CD8-positive, alpha-beta memory T cell (primary cell): ENCODE measurements around the gene RIMS1. TPM values are rescaled to one million over a fixed set of nuclear protein-coding genes. Genes with fewer than 3 reads are reported as not detected.

Source experiments
- CTCF ChIA-PET: fragments of 350-600 bp; sonication (Branson Sonifier 250); formaldehyde crosslinking; loops from one replicate; lab custom pipeline; 2021; ENCODE audit warnings: antibody characterized with exemption; lab: Charles Lee
- POLR2A ChIA-PET: fragments of 350-600 bp; sonication (Branson Sonifier 250); formaldehyde crosslinking; loops from one replicate; lab custom pipeline; 2021; ENCODE audit warnings: antibody characterized with exemption; lab: Charles Lee
- DNase-seq, 5 donors: peaks; one replicate each; pipeline versions ENCODE4 v3.0.0 to v3.0.0-alpha.2; 2020 to 2022; ENCODE audit warnings: mixed read lengths in 1 of 5
- H3K27ac ChIP-seq: one replicate; pipeline ENCODE4 v1.7.0; 2013; ENCODE audit warnings: low read depth, mild to moderate bottlenecking, low read length, moderate library complexity
- H3K27me3 ChIP-seq: 2 replicates; pipeline ENCODE4 v1.7.0; 2013; ENCODE audit warnings: low read length, mild to moderate bottlenecking; ENCODE audit not compliant: insufficient read depth, poor library complexity, severe bottlenecking
- H3K36me3 ChIP-seq: 2 replicates; pipeline ENCODE4 v1.7.0; 2013; ENCODE audit warnings: mild to moderate bottlenecking, low read length, moderate library complexity; ENCODE audit not compliant: insufficient read depth
- H3K4me1 ChIP-seq: 2 replicates; pipeline ENCODE4 v1.7.0; 2013; ENCODE audit warnings: mild to moderate bottlenecking, low read length, moderate library complexity; ENCODE audit not compliant: insufficient read depth
- H3K4me3 ChIP-seq: 2 replicates; pipeline ENCODE4 v1.7.0; 2013; ENCODE audit warnings: mild to moderate bottlenecking, low read length
- H3K9me3 ChIP-seq: 2 replicates; pipeline ENCODE4 v1.7.0; 2013; ENCODE audit warnings: mild to moderate bottlenecking, low read length
- H3K27ac Mint-ChIP-seq, 8 donors: one replicate each; pipeline ENCODE4 v1.8.0; 2020 to 2021; ENCODE audit warnings: mixed read lengths in 8 of 8, mild to moderate bottlenecking in 6 of 8, inconsistent platforms in 3 of 8, moderate library complexity in 3 of 8
- H3K27me3 Mint-ChIP-seq, 2 donors: one replicate each; pipeline ENCODE4 v1.8.0; 2020 to 2021; ENCODE audit warnings: mixed read lengths in 2 of 2, mild to moderate bottlenecking in 1 of 2, moderate library complexity in 1 of 2
- H3K36me3 Mint-ChIP-seq, 3 donors: one replicate each; pipeline ENCODE4 v1.8.0; 2020 to 2021; ENCODE audit warnings: mixed read lengths in 3 of 3, inconsistent platforms in 1 of 3, mild to moderate bottlenecking in 1 of 3
- H3K4me1 Mint-ChIP-seq, 3 donors: one replicate each; pipeline ENCODE4 v1.8.0; 2020 to 2021; ENCODE audit warnings: mixed read lengths in 3 of 3, inconsistent platforms in 1 of 3, mild to moderate bottlenecking in 1 of 3
- H3K4me3 Mint-ChIP-seq, 7 donors: one replicate each; pipeline ENCODE4 v1.8.0; 2020 to 2021; ENCODE audit warnings: mixed read lengths in 7 of 7, mild to moderate bottlenecking in 6 of 7, moderate library complexity in 4 of 7, inconsistent platforms in 2 of 7
- H3K9me3 Mint-ChIP-seq, 5 donors: one replicate each; pipeline ENCODE4 v1.8.0; 2020 to 2022; ENCODE audit warnings: mixed read lengths in 5 of 5, mild to moderate bottlenecking in 3 of 5, moderate library complexity in 2 of 5, inconsistent platforms in 1 of 5
- polyA plus RNA-seq: library from polyadenylated mRNA; unstranded; fragments of 300-500 nt; fragmentation: Illumina TruSeq; gene quantifications from one replicate; pipeline ENCODE4 v1.2.3, GENCODE V29; 2021
- total RNA-seq, 2 experiments: library from RNA; stranded (reverse); gene quantifications; one replicate each; pipeline ENCODE4 v1.2.3, GENCODE V29; 2021

Gene RIMS1
- total and polyA plus RNA-seq, 3 experiments from 2014 or later = not detected

GRCh38 chr6:72262254-72262653 is 375.9 kb downstream of the RIMS1 start:
- no peak overlapping the region for H3K27ac Mint-ChIP-seq
- H3K4me1 Mint-ChIP-seq = no peaks in the 10 kb centered on the region
- H3K4me1 ChIP-seq = no peaks in the 10 kb centered on the region
- H3K9me3 Mint-ChIP-seq = peaks cover 0 to 2% (median 0%) of the 10 kb centered on the region in 5 donors
- ChIA-PET CTCF (no interaction called here), POLR2A (no interaction called here)
- no peak overlapping the region for H3K4me3 ChIP-seq
- no peaks in the 10 kb centered on the region for H3K27me3 ChIP-seq
- H3K4me3 Mint-ChIP-seq = no peak overlapping the region
- no peak overlapping the region for H3K27ac ChIP-seq
- H3K27me3 Mint-ChIP-seq = no peaks in the 10 kb centered on the region
- no peaks in the 10 kb centered on the region for H3K36me3 ChIP-seq
- H3K9me3 ChIP-seq = no peaks in the 10 kb centered on the region
- DNase-seq = no peak
- no peaks in the 10 kb centered on the region for H3K36me3 Mint-ChIP-seq

GRCh38 chr6:72267470-72267869 is 381.1 kb downstream of the RIMS1 start:
- H3K36me3 ChIP-seq = no peaks in the 10 kb centered on the region
- no peak overlapping the region for H3K4me3 ChIP-seq
- no peaks in the 10 kb centered on the region for H3K27me3 Mint-ChIP-seq
- H3K36me3 Mint-ChIP-seq = no peaks in the 10 kb centered on the region
- no peak overlapping the region for H3K27ac Mint-ChIP-seq
- ChIA-PET CTCF (no interaction called here), POLR2A (no interaction called here)
- no peaks in the 10 kb centered on the region for H3K9me3 ChIP-seq
- no peaks in the 10 kb centered on the region for H3K4me1 Mint-ChIP-seq
- DNase-seq = no peak
- H3K27ac ChIP-seq = no peak overlapping the region
- no peaks in the 10 kb centered on the region for H3K27me3 ChIP-seq
- H3K4me1 ChIP-seq = no peaks in the 10 kb centered on the region
- no peak overlapping the region for H3K4me3 Mint-ChIP-seq
- peaks cover 0 to 2% (median 0%) of the 10 kb centered on the region in 5 donors for H3K9me3 Mint-ChIP-seq

DNA sequence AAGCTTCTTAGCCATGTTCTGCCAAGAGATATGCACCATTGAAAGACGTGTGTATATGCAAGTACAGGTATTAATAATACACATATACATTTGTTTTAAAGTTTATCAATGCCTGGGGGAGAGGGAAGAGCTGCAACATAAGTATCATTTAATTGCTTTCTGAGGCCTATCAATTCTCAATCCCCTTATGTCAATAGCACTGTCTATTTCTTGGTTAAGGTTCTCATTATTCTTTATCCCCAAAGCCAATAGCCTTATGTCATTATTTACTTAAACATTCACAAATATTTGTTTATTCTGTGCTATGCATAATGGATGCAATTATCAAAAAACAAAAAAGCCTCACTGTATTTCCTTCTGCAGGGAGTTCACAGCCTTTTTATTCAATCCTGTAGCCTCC is 385.2 kb downstream of the RIMS1 start:
- POLR2A ChIA-PET = no interaction called here
- H3K27me3 Mint-ChIP-seq = no peaks in the 10 kb centered on the region
- H3K4me1 Mint-ChIP-seq = no peaks in the 10 kb centered on the region
- H3K4me3 Mint-ChIP-seq = no peak overlapping the region
- no peaks in the 10 kb centered on the region for H3K36me3 Mint-ChIP-seq
- no peaks in the 10 kb centered on the region for H3K9me3 ChIP-seq
- no peak overlapping the region for H3K27ac Mint-ChIP-seq
- H3K36me3 ChIP-seq = no peaks in the 10 kb centered on the region
- H3K4me3 ChIP-seq = no peak overlapping the region
- H3K9me3 Mint-ChIP-seq = no peaks in the 10 kb centered on the region
- DNase-seq = no peak
- no peak overlapping the region for H3K27ac ChIP-seq
- CTCF ChIA-PET = no interaction called here
- no peaks in the 10 kb centered on the region for H3K4me1 ChIP-seq
- no peaks in the 10 kb centered on the region for H3K27me3 ChIP-seq

DNA sequence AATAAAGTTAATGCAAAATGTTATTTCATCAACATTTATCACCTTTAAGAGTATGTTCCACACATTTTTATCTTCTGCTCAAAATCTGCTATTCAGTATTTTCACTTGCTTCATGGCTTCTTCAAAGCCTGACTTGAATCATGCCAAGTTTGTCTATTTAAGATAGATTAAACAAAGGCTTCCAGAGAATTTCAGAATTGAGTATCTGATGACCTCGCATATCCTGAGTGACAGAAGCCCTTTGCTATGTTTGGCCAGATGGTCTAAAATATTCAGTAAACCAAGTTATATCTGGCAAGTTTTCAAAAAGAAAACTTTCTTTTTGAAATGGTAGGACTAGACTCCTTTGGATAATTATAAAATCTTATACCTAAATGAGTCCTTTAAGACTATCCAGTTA is 386.6 kb downstream of the RIMS1 start:
- no peaks in the 10 kb centered on the region for H3K4me1 Mint-ChIP-seq
- H3K4me3 ChIP-seq = no peak overlapping the region
- H3K36me3 Mint-ChIP-seq = no peaks in the 10 kb centered on the region
- H3K27ac ChIP-seq = no peak overlapping the region
- DNase-seq = no peak
- no peaks in the 10 kb centered on the region for H3K4me1 ChIP-seq
- CTCF ChIA-PET = no interaction called here
- no peaks in the 10 kb centered on the region for H3K27me3 Mint-ChIP-seq
- POLR2A ChIA-PET = no interaction called here
- H3K27ac Mint-ChIP-seq = no peak overlapping the region
- no peaks in the 10 kb centered on the region for H3K9me3 Mint-ChIP-seq
- H3K4me3 Mint-ChIP-seq = no peak overlapping the region
- H3K9me3 ChIP-seq = no peaks in the 10 kb centered on the region
- H3K27me3 ChIP-seq = no peaks in the 10 kb centered on the region
- no peaks in the 10 kb centered on the region for H3K36me3 ChIP-seq

GRCh38 chr6:72275888-72276287 is 389.5 kb downstream of the RIMS1 start:
- no peak overlapping the region for H3K27ac ChIP-seq
- POLR2A ChIA-PET = no interaction called here
- H3K27me3 ChIP-seq = no peaks in the 10 kb centered on the region
- Mint-ChIP-seq H3K36me3 (no peaks in the 10 kb centered on the region), H3K4me1 (no peaks in the 10 kb centered on the region), H3K9me3 (no peaks in the 10 kb centered on the region), H3K4me3 (no peak overlapping the region), H3K27me3 (no peaks in the 10 kb centered on the region), H3K27ac (no peak overlapping the region)
- H3K4me3 ChIP-seq = no peak overlapping the region
- no peaks in the 10 kb centered on the region for H3K9me3 ChIP-seq
- no peaks in the 10 kb centered on the region for H3K36me3 ChIP-seq
- CTCF ChIA-PET = no interaction called here
- no peak for DNase-seq
- no peaks in the 10 kb centered on the region for H3K4me1 ChIP-seq

GRCh38 chr6:72282201-72282600 is 395.9 kb downstream of the RIMS1 start:
- no peak overlapping the region for H3K4me3 Mint-ChIP-seq
- no peaks in the 10 kb centered on the region for H3K4me1 ChIP-seq
- H3K27ac ChIP-seq = no peak overlapping the region
- H3K4me3 ChIP-seq = no peak overlapping the region
- CTCF ChIA-PET = no interaction called here
- no peaks in the 10 kb centered on the region for H3K9me3 Mint-ChIP-seq
- H3K27me3 ChIP-seq = no peaks in the 10 kb centered on the region
- no peaks in the 10 kb centered on the region for H3K4me1 Mint-ChIP-seq
- H3K27me3 Mint-ChIP-seq = no peaks in the 10 kb centered on the region
- no peaks in the 10 kb centered on the region for H3K36me3 ChIP-seq
- POLR2A ChIA-PET = no interaction called here
- H3K9me3 ChIP-seq = no peaks in the 10 kb centered on the region
- no peak overlapping the region for H3K27ac Mint-ChIP-seq
- H3K36me3 Mint-ChIP-seq = no peaks in the 10 kb centered on the region
- no peak for DNase-seq

- Histone ChIP-seq H3K4me1 (no peaks in the 10 kb centered on the region), H3K9me3 (no peaks in the 10 kb centered on the region), H3K27ac (no peak overlapping the region), H3K4me3 (no peak overlapping the region), H3K27me3 (no peaks in the 10 kb centered on the region), H3K36me3 (no peaks in the 10 kb centered on the region)
- Mint-ChIP-seq H3K9me3 (no peaks in the 10 kb centered on the region), H3K36me3 (no peaks in the 10 kb centered on the region), H3K4me1 (no peaks in the 10 kb centered on the region), H3K4me3 (no peak overlapping the region), H3K27me3 (no peaks in the 10 kb centered on the region), H3K27ac (no peak overlapping the region)
- CTCF ChIA-PET = no interaction called here
- no peak for DNase-seq
- POLR2A ChIA-PET = no interaction called here
Measured at GRCh38 chr6:72283571-72283970, 397.2 kb downstream of the RIMS1 start.

DNA sequence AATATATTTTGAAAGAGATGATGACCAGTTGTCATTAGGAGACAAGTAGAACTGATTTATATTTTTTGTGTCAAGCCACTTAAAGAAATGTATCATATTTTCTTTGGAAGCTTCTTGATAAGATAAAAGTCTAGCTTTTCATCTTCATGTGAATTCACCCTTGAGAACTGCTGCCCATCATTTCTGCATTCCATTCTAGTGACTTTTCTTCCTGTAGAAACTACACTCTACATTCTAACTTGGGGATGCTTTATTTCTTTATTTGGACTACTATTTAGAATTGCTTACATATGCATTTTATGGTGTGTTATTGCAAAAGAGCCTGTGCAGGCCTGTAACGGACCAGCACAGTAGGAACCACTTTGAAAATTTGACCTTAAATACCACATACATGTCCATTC is 400.6 kb downstream of the RIMS1 start:
- Histone ChIP-seq H3K36me3 (no peaks in the 10 kb centered on the region), H3K4me1 (no peaks in the 10 kb centered on the region), H3K9me3 (no peaks in the 10 kb centered on the region), H3K27ac (no peak overlapping the region), H3K27me3 (no peaks in the 10 kb centered on the region), H3K4me3 (no peak overlapping the region)
- H3K4me3 Mint-ChIP-seq = no peak overlapping the region
- H3K27me3 Mint-ChIP-seq = no peaks in the 10 kb centered on the region
- ChIA-PET CTCF (no interaction called here), POLR2A (no interaction called here)
- no peak for DNase-seq
- H3K4me1 Mint-ChIP-seq = no peaks in the 10 kb centered on the region
- H3K36me3 Mint-ChIP-seq = no peaks in the 10 kb centered on the region
- peaks cover 0 to 3% (median 0%) of the 10 kb centered on the region in 5 donors for H3K9me3 Mint-ChIP-seq
- H3K27ac Mint-ChIP-seq = no peak overlapping the region

DNA sequence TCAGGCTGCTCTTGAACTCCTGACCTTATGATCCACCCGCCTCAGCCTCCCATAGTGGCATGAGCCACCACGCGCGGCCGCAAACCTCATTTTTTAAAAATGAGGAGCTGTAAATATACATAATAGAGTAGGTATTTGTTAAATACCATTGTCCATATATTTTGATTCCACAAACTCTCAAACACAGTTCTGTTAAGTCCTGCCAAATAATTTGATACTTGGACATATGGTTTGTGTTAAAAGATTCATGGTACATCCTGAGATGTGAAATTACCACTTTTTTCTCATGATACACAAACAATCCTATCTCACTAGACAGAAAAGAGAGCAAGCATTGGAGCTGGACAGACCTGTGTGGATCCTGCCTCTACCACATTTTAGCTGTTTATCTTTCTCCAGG is 401.5 kb downstream of the RIMS1 start:
- POLR2A ChIA-PET = no interaction called here
- H3K27ac ChIP-seq = no peak overlapping the region
- CTCF ChIA-PET = no interaction called here
- H3K4me3 ChIP-seq = no peak overlapping the region
- DNase-seq = no peak
- no peaks in the 10 kb centered on the region for H3K36me3 ChIP-seq
- Mint-ChIP-seq H3K4me3 (no peak overlapping the region), H3K36me3 (no peaks in the 10 kb centered on the region), H3K27me3 (no peaks in the 10 kb centered on the region), H3K4me1 (no peaks in the 10 kb centered on the region), H3K27ac (no peak overlapping the region), H3K9me3 (peaks cover 0 to 3% (median 0%) of the 10 kb centered on the region in 5 donors)
- H3K4me1 ChIP-seq = no peaks in the 10 kb centered on the region
- H3K9me3 ChIP-seq = no peaks in the 10 kb centered on the region
- no peaks in the 10 kb centered on the region for H3K27me3 ChIP-seq
